Esophagus mucosa (tissue), 1 donor: ENCODE data around the gene FASN. TPM values are rescaled to one million over a fixed set of nuclear protein-coding genes. Genes with fewer than 3 reads are reported as not detected.

Experiments used
- ATAC-seq: fragments of 200-7000 bp; cut with Tn5 transposase; one replicate; pipeline ENCODE4 v1.9.1; 2020
- total RNA-seq: library from RNA; stranded (reverse); gene quantifications from one replicate; pipeline ENCODE4 v1.2.4, GENCODE V29; 2023
- donor health status: DM: yes; HTN: yes; CAD: no.

The FASN gene
- total RNA-seq, 1 donor from 2014 or later: 352 TPM

DNA sequence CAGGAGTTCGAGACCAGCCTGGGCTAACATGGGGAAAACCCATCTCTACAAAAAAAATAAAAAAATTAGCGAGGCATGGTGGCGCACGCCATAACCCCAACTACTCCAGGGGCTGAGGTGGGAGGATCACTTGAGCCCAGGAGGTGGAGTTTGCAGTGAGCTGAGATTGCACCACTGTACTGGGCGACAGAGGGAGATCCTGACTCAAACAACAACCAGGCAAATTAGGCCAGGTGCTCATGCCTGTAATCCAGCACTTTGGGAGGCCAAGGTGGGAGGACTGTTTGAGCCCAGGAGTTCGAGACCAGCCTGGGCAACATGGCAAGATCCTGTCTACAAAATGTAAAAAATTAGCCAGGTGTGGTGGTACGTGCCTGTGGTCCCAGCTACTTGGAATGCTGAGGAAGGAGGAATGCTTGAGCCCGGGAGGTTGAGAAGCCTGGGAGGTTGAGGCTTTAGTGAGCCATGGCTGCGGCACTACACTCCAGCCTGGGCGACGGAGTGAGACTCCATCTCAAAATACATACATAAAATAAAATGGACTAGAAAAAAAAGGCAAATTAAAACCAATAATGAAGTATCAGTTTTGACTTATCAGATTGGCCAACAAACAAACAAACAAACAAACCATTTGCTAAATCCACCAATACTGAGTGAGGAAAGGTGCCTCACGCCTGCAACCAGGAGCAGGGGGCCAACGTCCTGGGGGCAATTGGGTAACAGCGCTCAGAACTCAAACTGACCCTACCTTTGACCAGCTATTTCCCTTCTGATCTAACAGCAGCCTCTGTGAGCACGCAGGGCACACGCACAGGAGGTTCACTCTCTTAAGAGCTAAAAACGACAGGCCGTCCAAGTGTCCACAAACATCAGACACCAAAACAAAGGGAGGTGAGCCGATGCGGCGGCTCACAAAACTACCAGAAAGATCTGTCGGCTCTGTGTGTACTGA lies 19.4 kb upstream of the FASN start:
- ATAC-seq: no peak

GRCh38 chr17:82116246-82116645 lies 18.2 kb upstream of the FASN start:
- ATAC-seq: peak; percentile 28

GRCh38 chr17:82114872-82115271 lies 16.8 kb upstream of the FASN start:
- ATAC-seq: no peak

- ATAC-seq: no peak
Observed at GRCh38 chr17:82114447-82114846, 16.4 kb upstream of the FASN start.

DNA sequence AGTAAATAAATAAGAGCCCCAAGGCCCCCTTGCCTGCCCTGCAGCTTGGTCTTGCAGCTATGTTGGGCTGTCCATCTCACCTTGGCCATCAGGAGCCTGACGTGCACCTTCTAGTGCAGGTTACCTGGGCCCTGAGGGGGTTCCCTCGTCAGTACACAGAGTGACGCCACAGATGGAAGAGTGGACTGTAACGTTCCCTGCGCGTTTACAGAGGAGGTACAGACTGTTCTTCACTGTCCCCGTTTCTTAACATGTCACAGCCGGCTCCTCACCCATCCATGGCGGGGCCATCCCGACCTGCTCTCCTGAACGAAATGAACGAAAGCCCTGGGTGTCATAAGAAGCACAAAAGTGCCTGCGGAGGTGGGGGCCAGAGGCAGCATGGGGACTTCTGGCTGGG lies 15.9 kb upstream of the FASN start:
- ATAC-seq: no peak

DNA sequence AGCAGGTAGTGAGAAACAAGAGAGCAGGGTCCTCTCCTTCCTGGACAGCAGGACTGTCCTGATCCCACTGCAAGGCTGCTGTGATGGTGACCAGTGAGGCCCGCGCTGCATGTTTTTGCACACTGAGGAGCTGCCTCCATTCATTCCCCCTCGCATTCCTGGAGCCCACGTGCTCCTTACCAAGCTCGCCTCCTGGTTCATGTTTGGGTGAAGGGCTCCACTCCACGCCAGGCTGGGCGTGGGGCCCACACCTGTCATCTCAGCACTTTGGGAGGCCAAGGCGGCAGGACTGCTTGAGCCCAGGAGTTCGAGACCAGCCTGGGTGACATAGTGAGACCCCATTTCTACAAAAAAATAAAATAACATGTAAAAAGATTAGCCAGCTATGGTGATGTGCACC lies 15.4 kb upstream of the FASN start:
- no peak for ATAC-seq

DNA sequence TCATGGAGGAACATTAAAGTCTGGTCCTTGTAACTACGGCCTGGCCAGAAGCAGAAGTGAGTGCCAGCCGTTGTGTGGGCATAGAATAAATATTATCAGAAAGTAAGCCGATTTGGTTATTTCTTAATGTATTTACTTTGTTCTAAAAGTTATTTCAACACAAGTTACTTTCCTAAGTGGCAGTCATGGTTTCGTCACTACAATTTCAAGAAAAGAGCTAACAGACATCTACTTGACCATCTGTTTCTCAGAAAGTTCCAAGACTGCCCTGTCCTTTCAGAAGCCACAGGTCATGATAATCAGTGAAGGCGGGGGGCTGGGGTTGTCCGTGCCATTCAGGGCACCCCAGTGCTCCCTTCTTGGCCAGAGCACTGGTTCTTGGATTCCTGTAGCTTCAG lies 14.9 kb upstream of the FASN start:
- no peak for ATAC-seq

DNA sequence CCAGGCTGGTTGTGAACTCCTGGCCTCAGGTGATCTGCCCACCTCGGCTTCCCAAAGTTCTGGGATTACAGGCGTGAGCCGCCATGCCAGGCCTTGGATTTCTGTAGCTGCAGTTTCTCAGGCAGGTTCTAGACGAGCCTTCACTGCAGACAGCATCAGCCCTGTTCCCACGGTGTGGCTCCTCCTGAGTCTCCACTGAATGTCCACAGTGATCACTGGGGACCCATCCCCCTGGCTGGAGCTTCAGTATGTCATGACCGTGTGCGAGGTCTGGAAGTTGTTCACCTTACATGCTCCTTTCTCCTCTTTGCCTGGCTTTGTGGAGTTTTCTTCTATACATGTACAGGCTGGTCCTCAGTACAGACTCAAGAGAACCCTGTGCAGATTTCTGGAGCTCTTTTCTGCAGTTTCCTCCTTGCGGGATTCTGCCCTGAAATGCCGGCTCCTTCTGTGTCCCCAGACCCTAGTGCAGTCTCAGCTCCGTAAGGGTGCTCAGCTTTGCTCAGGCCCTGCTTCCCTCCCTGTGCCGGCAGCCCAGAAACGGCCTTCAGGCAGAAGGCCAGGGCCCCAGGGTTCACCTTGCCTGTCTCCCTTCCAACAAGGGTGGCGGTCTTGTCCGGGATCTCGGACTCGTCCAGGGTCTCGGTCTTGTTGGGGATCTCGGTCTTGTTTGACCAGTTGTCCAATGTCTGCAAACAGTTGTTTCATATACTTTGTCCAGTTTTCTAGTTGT lies 14.3 kb upstream of the FASN start:
- no peak for ATAC-seq

DNA sequence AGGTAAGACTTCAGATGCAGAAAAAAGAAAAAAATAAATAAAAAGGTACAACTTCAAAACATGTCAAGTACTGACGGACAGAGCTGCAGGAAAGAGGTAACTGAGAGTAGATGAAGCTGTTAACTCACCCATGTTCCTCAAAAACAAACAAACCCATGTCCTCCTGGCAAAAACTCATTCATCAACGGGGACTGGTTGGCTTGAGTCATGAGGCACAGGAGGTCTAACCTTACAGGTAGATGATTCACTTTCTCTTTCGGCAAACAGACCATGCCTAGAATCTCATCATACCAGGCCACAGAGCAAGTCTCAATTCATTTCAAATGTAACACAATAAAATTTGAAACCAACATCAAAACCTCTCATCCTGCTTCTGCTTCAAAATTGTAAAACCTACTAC lies 12.3 kb upstream of the FASN start:
- ATAC-seq: peak; percentile 44

DNA sequence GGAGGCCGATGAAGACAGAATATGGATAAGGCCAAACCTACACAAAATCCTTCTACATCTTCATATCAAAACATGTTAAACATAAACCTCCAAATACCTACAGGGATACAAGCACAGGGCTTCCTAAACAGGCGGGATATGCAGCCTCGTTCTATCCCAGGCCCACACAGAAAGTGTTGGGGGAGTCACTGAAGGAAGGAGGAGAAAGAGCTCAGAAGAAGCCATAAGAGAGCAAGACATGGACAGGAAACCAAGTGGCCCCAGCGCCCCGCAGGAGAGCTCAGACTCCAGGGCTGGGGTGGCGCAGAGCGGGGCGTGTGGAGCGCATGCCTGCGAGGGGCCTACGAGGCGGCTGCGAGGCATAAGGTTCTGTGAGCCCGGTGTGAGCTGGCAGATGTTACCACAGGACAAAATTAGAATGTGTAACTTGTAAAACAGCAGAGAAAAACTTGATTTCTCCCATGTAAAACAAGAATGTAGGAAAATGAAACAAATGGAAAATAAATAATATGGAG lies 11.0 kb upstream of the FASN start:
- no peak for ATAC-seq

DNA sequence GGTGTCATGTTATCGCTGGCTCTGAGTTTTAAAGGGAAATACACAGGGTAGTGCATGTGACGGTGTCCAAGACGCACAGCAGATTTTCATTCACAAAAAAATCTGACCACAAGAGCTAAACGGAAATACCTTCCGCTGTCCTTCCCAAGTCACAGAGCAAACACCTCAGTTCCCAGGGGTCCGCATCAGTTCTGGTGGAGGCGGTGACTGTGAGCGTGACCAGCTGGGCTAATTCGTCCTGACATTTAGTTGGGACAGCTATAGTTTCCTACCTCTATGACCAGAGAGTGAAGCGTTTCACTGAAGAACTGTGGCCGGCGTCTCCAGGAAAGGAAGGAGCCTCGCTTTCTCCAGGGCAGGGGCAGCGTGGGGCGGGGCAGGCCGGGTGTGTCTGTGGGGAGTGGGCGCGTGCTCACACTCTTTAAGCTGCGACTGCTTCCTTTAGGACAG lies 10.5 kb upstream of the FASN start:
- ATAC-seq: no peak

- ATAC-seq: no peak
Observed at GRCh38 chr17:82108038-82108437, 10.0 kb upstream of the FASN start.

GRCh38 chr17:82107341-82107860 lies 9.4 kb upstream of the FASN start:
- no peak for ATAC-seq

DNA sequence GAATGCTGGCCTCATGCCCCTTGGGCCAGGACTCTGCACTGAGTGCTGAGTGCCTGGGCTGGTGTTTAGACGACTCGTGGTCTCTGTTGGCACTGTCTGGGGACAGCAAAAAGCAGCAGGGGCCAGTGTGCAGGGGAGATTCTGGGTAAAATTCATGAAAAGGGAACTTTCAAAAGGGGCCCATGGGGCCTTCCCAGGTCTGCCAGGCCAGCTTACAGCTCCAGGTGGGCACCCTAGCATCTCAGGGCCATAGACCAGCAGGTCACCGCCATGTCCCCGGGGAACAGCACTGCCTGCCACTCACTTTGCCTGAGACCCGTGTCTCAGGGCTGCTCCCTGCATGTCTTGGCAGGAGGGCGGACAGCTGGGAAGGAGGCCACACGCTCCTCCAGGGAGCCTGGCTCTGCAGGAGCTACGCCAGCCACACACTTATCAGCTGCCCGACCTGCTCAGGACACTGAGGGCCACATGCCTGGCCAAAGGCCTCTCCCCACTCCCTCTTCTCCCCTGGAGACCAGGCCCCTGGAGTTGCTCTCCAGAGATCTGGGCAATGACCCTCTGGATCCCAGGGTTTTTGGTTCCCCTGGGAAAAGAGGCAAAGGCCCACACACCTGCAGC lies 8.8 kb upstream of the FASN start:
- ATAC-seq: peak; percentile 5

DNA sequence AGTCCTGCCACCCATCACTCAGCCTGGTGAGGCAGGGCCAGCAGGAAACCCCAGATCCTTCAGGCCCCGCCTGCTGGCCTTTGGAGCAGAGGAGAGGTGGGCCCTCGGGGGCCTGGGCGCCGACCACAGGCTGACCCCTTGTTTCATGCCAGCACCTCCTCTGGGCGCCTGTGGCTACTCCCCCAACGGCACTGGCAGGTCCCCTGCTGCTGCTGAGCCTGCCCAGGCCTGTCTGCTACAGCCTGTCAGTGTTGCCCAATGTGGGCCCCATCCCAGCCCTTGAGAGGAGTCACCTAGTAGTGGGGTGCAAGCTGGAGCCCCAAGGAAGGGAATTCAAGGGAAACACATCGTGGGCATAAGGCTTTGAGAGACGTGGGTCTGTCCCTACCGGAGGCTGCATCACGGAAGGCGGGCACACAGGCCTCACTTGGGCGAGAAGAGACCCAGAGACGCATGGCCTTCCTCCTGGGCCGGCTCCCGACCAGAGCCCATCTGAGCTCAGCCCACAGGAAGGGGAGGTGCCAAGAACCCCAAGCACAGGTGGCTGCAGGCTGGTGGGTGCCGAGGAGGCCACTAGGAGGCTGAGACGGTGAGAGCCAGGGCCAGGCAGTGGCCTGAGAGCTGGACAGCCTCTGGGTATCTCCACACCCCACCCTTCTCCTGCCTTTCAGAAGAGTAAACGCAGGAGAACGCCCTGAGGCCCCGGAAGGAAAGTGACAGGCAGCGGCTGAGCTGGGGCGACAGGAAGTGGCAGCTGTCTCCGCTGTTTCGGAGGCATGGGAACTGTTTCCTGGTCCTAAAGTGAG lies 8.0 kb upstream of the FASN start:
- ATAC-seq: peak; percentile 76

DNA sequence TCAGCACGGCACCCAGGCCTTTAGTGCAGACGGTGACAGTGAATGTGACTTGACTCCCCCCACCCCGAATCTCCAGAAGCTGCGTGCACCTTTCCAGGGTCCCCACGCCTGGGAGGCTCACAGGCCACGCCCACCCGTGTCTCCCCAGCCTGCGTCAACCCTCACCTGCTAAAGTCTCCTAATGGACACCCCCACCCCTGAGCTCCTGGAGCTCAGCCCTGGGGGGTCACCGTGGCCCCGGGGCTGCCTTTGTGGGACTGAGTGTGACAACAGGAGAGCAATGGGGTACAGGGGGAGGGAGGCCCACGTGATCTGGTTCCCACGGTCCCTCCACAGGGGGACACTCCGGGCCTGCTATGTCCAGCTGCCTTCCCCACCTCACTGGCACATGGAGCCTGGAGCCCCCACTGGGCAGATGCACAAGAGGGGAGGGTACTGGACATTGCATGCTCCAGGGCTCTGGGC lies 7.4 kb upstream of the FASN start:
- ATAC-seq: peak; percentile 3

DNA sequence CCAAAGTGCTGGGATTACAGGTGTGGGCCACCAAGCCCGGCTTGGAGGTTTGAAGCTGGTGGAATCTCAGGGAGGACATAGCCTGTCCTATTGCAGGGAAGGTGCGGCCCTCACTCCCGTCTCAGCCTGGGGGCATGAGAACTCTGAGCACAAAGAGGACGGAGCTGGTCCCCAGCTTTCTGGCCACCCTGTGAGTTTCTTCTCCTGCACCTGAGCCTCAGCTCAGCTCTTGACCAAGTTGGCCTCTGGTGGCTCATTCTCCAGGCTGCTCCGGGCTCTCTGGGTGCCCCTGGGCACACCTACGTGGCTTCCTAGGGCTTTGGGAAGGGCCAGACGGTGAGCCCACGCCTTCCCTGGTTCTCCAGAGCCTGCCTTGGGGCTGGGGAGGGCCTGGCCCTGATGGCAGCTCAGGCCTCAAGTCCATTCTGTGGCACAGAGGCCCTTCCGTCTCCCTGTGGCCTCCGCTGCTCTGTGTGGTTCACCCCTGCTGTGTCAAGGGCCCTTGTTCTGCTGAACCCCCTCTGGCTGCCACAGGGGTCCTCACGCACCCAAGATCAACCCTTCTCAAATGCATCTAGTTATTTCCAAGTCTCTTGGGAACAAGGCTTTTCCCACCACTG lies 6.9 kb upstream of the FASN start:
- no peak for ATAC-seq

GRCh38 chr17:82103553-82104451 lies 5.8 kb upstream of the FASN start:
- peak; percentile 16 for ATAC-seq

DNA sequence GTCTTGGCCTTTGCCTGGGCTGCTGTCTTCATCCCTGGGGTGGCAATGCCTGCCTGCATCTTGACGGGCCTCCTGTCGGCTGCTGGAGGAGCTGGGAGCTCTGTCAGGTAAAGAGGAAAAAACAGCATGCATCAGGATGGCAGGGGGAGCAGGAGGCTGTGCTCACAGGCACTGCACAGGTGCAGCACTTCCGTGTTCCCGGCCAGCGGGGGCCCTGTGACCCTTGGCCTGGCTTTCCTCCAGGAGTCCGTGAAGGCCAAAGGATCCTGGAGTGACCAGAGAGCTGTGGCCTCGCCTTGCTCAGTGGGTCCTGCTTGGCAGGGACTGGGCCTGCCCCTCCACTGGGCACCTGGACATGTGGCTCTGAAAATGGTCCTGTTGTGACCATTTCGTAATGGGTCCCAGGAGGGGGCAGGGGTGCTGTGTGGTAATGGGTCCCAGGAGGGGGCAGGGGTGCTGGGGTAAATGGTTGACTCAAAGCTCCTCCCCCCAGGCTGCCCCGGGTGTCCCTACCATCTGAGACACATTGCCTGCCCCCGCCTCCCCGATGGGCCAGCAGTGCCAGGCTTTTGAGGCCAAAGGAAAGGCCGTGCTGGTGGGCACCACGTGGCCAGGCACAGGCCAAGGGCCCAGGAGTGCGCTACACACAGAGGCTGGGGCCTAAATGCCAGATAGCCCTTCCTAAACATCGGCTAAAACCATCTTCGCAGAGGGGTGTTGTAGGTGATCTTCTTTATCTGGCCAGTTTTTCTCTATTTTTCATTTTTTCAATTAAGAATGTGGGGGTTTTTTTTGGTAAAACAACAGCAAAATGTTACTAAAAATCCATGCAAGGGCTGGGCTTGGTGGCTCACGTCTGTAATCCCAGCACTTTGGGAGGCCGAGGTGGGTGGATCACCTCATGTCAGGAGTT lies 4.0 kb upstream of the FASN start:
- no peak for ATAC-seq
